K562 (cell line): ENCODE measurements around the gene LRRC7. TPM values are rescaled to one million over a fixed set of nuclear protein-coding genes. Genes with fewer than 3 reads are reported as not detected.
A peak's percentile ranks its signal among the peaks of the same experiment; 100 is the strongest.

ENCODE experiments used
- ATAC-seq: fragments of 200-7000 bp; cut with Tn5 transposase; 3 replicates; pipeline ENCODE4 v1.9.1; 2020; ENCODE audit warnings: moderate library complexity
- BruUV-seq: library from RNA; stranded (reverse); fragments of 400-500 nt; replicated peaks from 2 replicates; lab custom pipeline; 2021; lab: Mats Ljungman, UMichigan
- CTCF ChIA-PET: fragments of 300-600 bp; formaldehyde crosslinking; extraction: SDS; loops from one replicate; lab custom pipeline; 2021; ENCODE audit warnings: low intra/inter-chr PET ratio; lab: Yijun Ruan, JAX
- POLR2A ChIA-PET: fragments of 300-600, 350-650 bp; sonication (Branson Sonifier 250); formaldehyde crosslinking; extraction: SDS; loops from one replicate; lab custom pipeline; 2021; ENCODE audit warnings: antibody characterized with exemption, inconsistent platforms; lab: Yijun Ruan, JAX
- DNase-seq, 4 experiments: peaks; one replicate each; pipeline versions ENCODE4 v3.0.0 to v3.0.0-alpha.2; 2011 to 2018; ENCODE audit warnings: low spot score in 3 of 4, mixed read lengths in 3 of 4; ENCODE audit errors: extremely low read depth in 1 of 4
- FAIRE-seq: peaks from 2 replicates; lab custom pipeline; 2011; peaks lifted over from hg19 to GRCh38; lab: Jason Lieb, UNC
- H2AFZ ChIP-seq: 2 replicates; pipeline ENCODE4 v1.6.0; 2011; ENCODE audit warnings: low read depth, low read length, control low read depth, inconsistent platforms
- H3K27ac ChIP-seq: fragments of 200-600 bp; 3 replicates; pipeline ENCODE4 v1.8.0; 2011; ENCODE audit warnings: low read depth, mild to moderate bottlenecking, control low read depth, inconsistent platforms, low read length, moderate library complexity, mixed read lengths; ENCODE audit errors: extremely low read depth
- H3K27me3 ChIP-seq, 2 experiments: fragments of 300-600 bp in 1 of 2; 2 replicates in 1 of 2; 3 replicates in 1 of 2; pipeline versions ENCODE4 v1.6.0 to v1.8.0; 2011; ENCODE audit warnings: inconsistent platforms in 2 of 2, low read length in 2 of 2, mild to moderate bottlenecking in 1 of 2, mixed read lengths in 1 of 2, moderate library complexity in 1 of 2; ENCODE audit not compliant: control insufficient read depth in 2 of 2, insufficient read depth in 2 of 2
- H3K36me3 ChIP-seq: fragments of 300-600 bp; 3 replicates; pipeline ENCODE4 v1.8.0; 2011; ENCODE audit warnings: mild to moderate bottlenecking, low read length, inconsistent platforms; ENCODE audit not compliant: control insufficient read depth, insufficient read depth
- H3K4me1 ChIP-seq, 2 experiments: fragments of 200-600 bp in 1 of 2; replicated peaks in 1 of 2; 2 replicates in 1 of 2; 3 replicates in 1 of 2; pipeline versions ENCODE4 v1.5.1 to v1.8.0; 2011; ENCODE audit warnings: inconsistent platforms in 2 of 2, low read length in 2 of 2, mild to moderate bottlenecking in 1 of 2, mixed read lengths in 1 of 2, moderate library complexity in 1 of 2; ENCODE audit not compliant: control insufficient read depth in 2 of 2, insufficient read depth in 2 of 2
- H3K4me2 ChIP-seq: 2 replicates; pipeline ENCODE4 v1.6.1; 2011; ENCODE audit warnings: low read length, control low read depth, inconsistent platforms, mixed read lengths; ENCODE audit not compliant: insufficient read depth
- H3K4me3 ChIP-seq: fragments of 200-600 bp; sonication (generic), shearing (Covaris generic); 2 replicates; pipeline ENCODE4 v1.5.1; 2016; ENCODE audit warnings: control low read depth, inconsistent platforms
- H3K79me2 ChIP-seq: fragments of 200-600 bp; 3 replicates; pipeline ENCODE4 v1.8.0; 2011; ENCODE audit warnings: low read length, inconsistent platforms; ENCODE audit not compliant: control insufficient read depth, insufficient read depth
- H3K9ac ChIP-seq, 2 experiments: 2 replicates each; pipeline versions ENCODE4 v1.6.0 to v1.6.1; 2011; ENCODE audit warnings: low read depth in 2 of 2, low read length in 2 of 2, control low read depth in 1 of 2, inconsistent platforms in 1 of 2, mild to moderate bottlenecking in 1 of 2, mixed read lengths in 1 of 2; ENCODE audit not compliant: insufficient read depth in 1 of 2
- H3K9me1 ChIP-seq: one replicate; pipeline ENCODE4 v1.6.0; 2011; ENCODE audit warnings: inconsistent platforms, mild to moderate bottlenecking, low read length, moderate library complexity; ENCODE audit not compliant: control insufficient read depth, insufficient read depth
- H3K9me3 ChIP-seq: replicated peaks from 2 replicates; pipeline ENCODE4 v1.5.1; 2011; ENCODE audit warnings: low read depth, low read length, inconsistent platforms; ENCODE audit not compliant: control insufficient read depth, insufficient read depth
- H4K20me1 ChIP-seq: replicated peaks from 2 replicates; pipeline ENCODE4 v1.6.1; 2011; ENCODE audit warnings: low read length, inconsistent platforms, mixed read lengths; ENCODE audit not compliant: control insufficient read depth, insufficient read depth
- HDAC8 ChIP-seq: fragments of 450-650 bp; IDR thresholded peaks from 2 replicates; pipeline ENCODE4 v1.6.1; 2016; ENCODE audit warnings: mild to moderate bottlenecking, missing genetic modification characterization, moderate library complexity, missing compliant biosample characterization
- RFX1 ChIP-seq: fragments of 450-650 bp; IDR thresholded peaks from 2 replicates; pipeline ENCODE4 v1.6.1; 2016; ENCODE audit warnings: mild to moderate bottlenecking, moderate library complexity
- TAF9B ChIP-seq: fragments of 450-650 bp; IDR thresholded peaks from 2 replicates; pipeline ENCODE4 v1.6.1; 2018; ENCODE audit warnings: mild to moderate bottlenecking; ENCODE audit not compliant: partially characterized antibody
- TEAD4 ChIP-seq, 2 experiments: sonication (generic) in 1 of 2; formaldehyde crosslinking in 1 of 2; IDR thresholded peaks; 2 replicates each; pipeline versions ENCODE4 v1.6.1 to v1.8.0; 2012 to 2022; ENCODE audit warnings: borderline replicate concordance in 1 of 2, inconsistent platforms in 1 of 2, low read length in 1 of 2, mild to moderate bottlenecking in 1 of 2, missing genetic modification reagents in 1 of 2
- ZNF165 ChIP-seq: fragments of 250-450 bp; sonication (Bioruptor Pico); IDR thresholded peaks from 2 replicates; pipeline ENCODE4 v1.4.0; 2020; ENCODE audit warnings: borderline replicate concordance
- ZNF282 ChIP-seq: sonication (generic); formaldehyde crosslinking; IDR thresholded peaks from 2 replicates; pipeline ENCODE4 v1.8.1; 2023; ENCODE audit warnings: missing genetic modification reagents
- ZNF3 ChIP-seq: fragments of 250-450 bp; sonication (Bioruptor Pico); IDR thresholded peaks from 2 replicates; pipeline ENCODE4 v1.5.0; 2021; ENCODE audit warnings: mild to moderate bottlenecking, moderate library complexity
- ZNF311 ChIP-seq: fragments of 250-450 bp; sonication (Bioruptor Pico); IDR thresholded peaks from 2 replicates; pipeline ENCODE4 v1.4.0; 2020; ENCODE audit warnings: mild to moderate bottlenecking, moderate library complexity
- ZSCAN32 ChIP-seq: fragments of 450-650 bp; formaldehyde crosslinking; IDR thresholded peaks from 2 replicates; pipeline ENCODE4 v1.4.0; 2020; ENCODE audit warnings: mild to moderate bottlenecking, moderate library complexity
- WGBS: fragments of 100-300 bp; shearing (Covaris generic); methylation state at CpG from one replicate; pipeline ENCODE4 v1.1.6; 2016; ENCODE audit warnings: low coverage, mixed read lengths; ENCODE audit not compliant: insufficient coverage; ENCODE audit errors: missing lambda C conversion rate; 5-methylcytosine and 5-hydroxymethylcytosine counted together
- in situ Hi-C: fragments of 300-500 bp; cut with MboI; formaldehyde crosslinking; loops from 4 replicates; pipeline ENCODE4 v1.15.0; 2018; ENCODE audit warnings: inconsistent platforms, mixed read lengths
- intact Hi-C: fragments of 100-400 bp; cut with micrococcal nuclease; formaldehyde crosslinking; loops from 2 replicates; pipeline ENCODE4 v1.14.2; 2022
- polyA plus RNA-seq, 8 experiments: library from polyadenylated mRNA; depleted of rRNA in 4 of 8; stranded (reverse) in 5 of 8; unstranded in 3 of 8; fragments of >200 nt; fragmentation: Nextera tagmentation in 2 of 8; fragmentation: Illumina TruSeq in 1 of 8; extraction: Ambion mirVana in 2 of 8; extraction: Trizol in 1 of 8; gene quantifications; 2 replicates each; pipeline versions ENCODE4 v1.2.1 to v1.2.3, GENCODE V29; 2011 to 2014; ENCODE audit warnings: inconsistent platforms in 1 of 8, missing spikeins in 1 of 8
- total RNA-seq, 7 experiments: library from RNA; depleted of rRNA in 6 of 7; stranded (reverse); fragments of >200 nt in 6 of 7; fragmentation: Illumina TruSeq in 2 of 7; extraction: Trizol in 2 of 7; gene quantifications; 2 replicates each; pipeline versions ENCODE4 v1.2.1 to v1.2.3, GENCODE V29; 2011 to 2021; ENCODE audit warnings: low replicate concordance in 1 of 7
- TF ChIP-seq, protein P1 (sequence below): fragments of 450-650 bp; formaldehyde crosslinking; IDR thresholded peaks from 2 replicates; pipeline ENCODE4 v1.4.0; 2020; ENCODE audit warnings: mild to moderate bottlenecking, moderate library complexity
- TF ChIP-seq, protein P2 (sequence below): sonication (generic); formaldehyde crosslinking; IDR thresholded peaks from 2 replicates; pipeline ENCODE4 v1.8.0; 2022; ENCODE audit warnings: missing genetic modification reagents, mild to moderate bottlenecking, borderline replicate concordance
- TF ChIP-seq, protein P3 (sequence below): fragments of 450-650 bp; IDR thresholded peaks from 2 replicates; pipeline ENCODE4 v1.6.1; 2017; ENCODE audit warnings: antibody characterized with exemption, mild to moderate bottlenecking

LRRC7 gene
- total and polyA plus RNA-seq, 9 of the 15 experiments (the other 6 are each of a cell fraction or from before 2014, with no cell fraction given), result 0.09 to 0.94 (median 0.49) TPM

DNA sequence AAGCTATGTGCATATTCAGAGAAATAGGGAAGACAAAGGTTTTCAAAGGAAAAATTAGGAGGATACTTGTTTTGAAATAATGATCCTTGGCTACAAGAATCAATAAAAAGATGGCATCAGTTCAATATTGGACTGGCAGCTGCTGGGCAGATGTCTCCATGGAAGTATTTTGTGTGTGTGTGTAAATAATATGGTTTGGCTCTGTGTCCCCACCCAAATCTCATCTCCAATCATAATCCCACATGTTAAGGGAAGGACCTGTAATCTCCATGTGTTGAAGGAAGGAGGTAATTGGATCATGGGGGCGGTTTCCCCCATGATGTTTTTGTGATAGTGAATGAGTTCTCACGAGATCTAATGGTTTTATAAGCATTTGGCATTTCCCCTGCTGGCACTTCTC, 40.4 kb upstream of the LRRC7 start (continued):
- TF ChIP-seq TAF9B (no peak), ZNF165 (no peak), HDAC8 (tag) (no peak)
- TF ChIP-seq, protein P1, sequence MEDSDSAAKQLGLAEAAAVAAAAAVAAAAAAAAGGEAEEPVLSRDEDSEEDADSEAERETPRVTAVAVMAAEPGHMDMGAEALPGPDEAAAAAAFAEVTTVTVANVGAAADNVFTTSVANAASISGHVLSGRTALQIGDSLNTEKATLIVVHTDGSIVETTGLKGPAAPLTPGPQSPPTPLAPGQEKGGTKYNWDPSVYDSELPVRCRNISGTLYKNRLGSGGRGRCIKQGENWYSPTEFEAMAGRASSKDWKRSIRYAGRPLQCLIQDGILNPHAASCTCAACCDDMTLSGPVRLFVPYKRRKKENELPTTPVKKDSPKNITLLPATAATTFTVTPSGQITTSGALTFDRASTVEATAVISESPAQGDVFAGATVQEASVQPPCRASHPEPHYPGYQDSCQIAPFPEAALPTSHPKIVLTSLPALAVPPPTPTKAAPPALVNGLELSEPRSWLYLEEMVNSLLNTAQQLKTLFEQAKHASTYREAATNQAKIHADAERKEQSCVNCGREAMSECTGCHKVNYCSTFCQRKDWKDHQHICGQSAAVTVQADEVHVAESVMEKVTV (CRISPR knock-in tag), result no peak
- TF ChIP-seq, all 486 proteins: peak for 0

DNA sequence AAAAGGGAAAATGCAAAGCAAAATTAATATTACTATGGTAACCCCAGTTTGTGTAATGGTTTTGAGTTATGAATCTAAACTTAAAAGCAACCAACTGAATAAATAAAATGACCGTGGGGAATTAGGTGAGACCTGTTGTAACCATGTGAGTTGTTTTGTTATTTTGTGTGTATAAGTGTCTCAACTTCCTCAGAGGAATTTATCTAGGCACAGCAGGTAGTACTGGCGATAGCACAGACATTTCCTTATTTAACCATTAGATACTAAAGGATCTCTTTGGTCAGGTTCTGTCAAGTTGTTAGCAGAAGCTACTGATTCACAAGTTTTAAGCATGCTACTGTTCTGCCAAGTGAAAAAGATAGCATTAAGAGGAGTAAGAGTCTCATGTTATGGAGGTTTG, 39.3 kb upstream of the LRRC7 start:
- no peaks in the 10 kb centered on the region for H3K9me1 ChIP-seq
- H3K27me3 ChIP-seq, result no peaks in the 10 kb centered on the region
- no peaks in the 10 kb centered on the region for H4K20me1 ChIP-seq
- FAIRE-seq (no peak), ATAC-seq (peak; percentile 31; the same call in 2 of the 3 replicates), DNase-seq (no peak)
- H3K4me1 ChIP-seq, result peaks cover 0 to 7% of the 10 kb centered on the region in 2 experiments; a peak in 2 of 5 replicates
- POLR2A ChIA-PET, result no interaction called here
- intact Hi-C loops (no loop called here), in situ Hi-C loops (no loop called here)
- H3K4me3 ChIP-seq, result no peak overlapping the region
- peak overlapping the region; percentile 38; the same call in 1 of the 3 replicates for H3K27ac ChIP-seq
- CTCF ChIA-PET, result no interaction called here
- WGBS, result 10% methylated on average over 2 of the region's 2 CpGs
- peak overlapping the region; percentile 66 for H2AFZ ChIP-seq
- no peak overlapping the region for H3K4me2 ChIP-seq
- H3K9ac ChIP-seq, result no peak overlapping the region
- BruUV-seq, result no TSS peak
- no peaks in the 10 kb centered on the region for H3K9me3 ChIP-seq
- no peaks in the 10 kb centered on the region for H3K79me2 ChIP-seq
- no peaks in the 10 kb centered on the region for H3K36me3 ChIP-seq
- TF ChIP-seq ZSCAN32 (CRISPR knock-in tag), result no peak
- peak; percentile 41; the same call in 1 of the 2 replicates for TF ChIP-seq TEAD4 (IDR thresholded peaks at IDR 0.05; ENCODE audit: low read length)
- no peak for TF ChIP-seq TEAD4 (CRISPR knock-in tag; IDR thresholded peaks at IDR 0.05; ENCODE audit: borderline replicate concordance)
- TF ChIP-seq, protein P2, sequence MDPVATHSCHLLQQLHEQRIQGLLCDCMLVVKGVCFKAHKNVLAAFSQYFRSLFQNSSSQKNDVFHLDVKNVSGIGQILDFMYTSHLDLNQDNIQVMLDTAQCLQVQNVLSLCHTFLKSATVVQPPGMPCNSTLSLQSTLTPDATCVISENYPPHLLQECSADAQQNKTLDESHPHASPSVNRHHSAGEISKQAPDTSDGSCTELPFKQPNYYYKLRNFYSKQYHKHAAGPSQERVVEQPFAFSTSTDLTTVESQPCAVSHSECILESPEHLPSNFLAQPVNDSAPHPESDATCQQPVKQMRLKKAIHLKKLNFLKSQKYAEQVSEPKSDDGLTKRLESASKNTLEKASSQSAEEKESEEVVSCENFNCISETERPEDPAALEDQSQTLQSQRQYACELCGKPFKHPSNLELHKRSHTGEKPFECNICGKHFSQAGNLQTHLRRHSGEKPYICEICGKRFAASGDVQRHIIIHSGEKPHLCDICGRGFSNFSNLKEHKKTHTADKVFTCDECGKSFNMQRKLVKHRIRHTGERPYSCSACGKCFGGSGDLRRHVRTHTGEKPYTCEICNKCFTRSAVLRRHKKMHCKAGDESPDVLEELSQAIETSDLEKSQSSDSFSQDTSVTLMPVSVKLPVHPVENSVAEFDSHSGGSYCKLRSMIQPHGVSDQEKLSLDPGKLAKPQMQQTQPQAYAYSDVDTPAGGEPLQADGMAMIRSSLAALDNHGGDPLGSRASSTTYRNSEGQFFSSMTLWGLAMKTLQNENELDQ (CRISPR knock-in tag), result no peak
- TF ChIP-seq ZNF311 (CRISPR knock-in tag), result no peak
- TF ChIP-seq, protein P3, sequence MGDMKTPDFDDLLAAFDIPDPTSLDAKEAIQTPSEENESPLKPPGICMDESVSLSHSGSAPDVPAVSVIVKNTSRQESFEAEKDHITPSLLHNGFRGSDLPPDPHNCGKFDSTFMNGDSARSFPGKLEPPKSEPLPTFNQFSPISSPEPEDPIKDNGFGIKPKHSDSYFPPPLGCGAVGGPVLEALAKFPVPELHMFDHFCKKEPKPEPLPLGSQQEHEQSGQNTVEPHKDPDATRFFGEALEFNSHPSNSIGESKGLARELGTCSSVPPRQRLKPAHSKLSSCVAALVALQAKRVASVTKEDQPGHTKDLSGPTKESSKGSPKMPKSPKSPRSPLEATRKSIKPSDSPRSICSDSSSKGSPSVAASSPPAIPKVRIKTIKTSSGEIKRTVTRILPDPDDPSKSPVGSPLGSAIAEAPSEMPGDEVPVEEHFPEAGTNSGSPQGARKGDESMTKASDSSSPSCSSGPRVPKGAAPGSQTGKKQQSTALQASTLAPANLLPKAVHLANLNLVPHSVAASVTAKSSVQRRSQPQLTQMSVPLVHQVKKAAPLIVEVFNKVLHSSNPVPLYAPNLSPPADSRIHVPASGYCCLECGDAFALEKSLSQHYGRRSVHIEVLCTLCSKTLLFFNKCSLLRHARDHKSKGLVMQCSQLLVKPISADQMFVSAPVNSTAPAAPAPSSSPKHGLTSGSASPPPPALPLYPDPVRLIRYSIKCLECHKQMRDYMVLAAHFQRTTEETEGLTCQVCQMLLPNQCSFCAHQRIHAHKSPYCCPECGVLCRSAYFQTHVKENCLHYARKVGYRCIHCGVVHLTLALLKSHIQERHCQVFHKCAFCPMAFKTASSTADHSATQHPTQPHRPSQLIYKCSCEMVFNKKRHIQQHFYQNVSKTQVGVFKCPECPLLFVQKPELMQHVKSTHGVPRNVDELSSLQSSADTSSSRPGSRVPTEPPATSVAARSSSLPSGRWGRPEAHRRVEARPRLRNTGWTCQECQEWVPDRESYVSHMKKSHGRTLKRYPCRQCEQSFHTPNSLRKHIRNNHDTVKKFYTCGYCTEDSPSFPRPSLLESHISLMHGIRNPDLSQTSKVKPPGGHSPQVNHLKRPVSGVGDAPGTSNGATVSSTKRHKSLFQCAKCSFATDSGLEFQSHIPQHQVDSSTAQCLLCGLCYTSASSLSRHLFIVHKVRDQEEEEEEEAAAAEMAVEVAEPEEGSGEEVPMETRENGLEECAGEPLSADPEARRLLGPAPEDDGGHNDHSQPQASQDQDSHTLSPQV, result no peak
- no peak for TF ChIP-seq RFX1
- TF ChIP-seq ZNF3 (CRISPR knock-in tag), result no peak
- no peak for TF ChIP-seq ZNF282 (CRISPR knock-in tag)
